Fibroblast of skin of right biceps (primary cell): ENCODE measurements around the gene ST6GAL2.

Experiments used
- DNase-seq: peaks from one replicate; pipeline ENCODE4 v3.0.0-alpha.2; 2013

ST6GAL2 gene

DNA sequence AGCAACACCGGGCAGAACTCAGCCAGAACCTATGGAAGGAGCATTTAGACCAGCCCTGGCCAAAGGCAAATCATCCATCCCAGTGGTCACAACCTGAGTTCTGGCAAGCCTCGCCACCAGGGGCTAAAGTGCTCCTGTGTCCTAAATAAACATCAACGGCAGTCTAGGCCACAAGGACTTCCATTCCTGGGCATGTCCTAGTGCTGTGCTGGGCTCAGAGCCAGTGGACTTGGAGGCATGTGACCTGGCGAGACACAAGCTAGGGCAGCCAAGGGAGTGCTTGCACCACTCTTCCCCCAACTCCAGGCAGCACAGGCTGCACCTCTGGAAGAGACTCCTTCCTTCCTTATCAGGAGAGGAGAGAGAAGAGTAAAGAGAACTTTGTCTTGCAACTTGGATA, 69.0 kb downstream of the ST6GAL2 start:
- DNase-seq, result no peak

DNA sequence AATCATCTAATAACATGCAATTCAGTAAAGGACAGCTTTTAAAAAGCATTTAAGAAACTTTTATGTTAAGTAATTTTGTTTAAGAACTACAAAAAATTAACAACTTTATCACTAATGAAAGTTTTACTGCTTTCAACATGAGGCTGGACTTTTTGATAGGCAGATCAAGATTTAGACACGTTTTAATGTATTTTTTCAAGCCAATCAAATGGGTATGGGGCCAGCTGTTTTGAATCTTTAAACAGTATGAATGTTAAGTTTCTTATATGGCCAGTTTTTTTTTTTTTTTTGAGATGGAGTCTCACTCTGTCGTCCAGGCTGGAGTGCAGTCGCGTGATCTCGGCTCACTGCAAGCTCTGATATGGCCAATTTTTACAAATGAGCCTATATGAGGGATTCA, 73.1 kb downstream of the ST6GAL2 start:
- DNase-seq, result no peak

DNA sequence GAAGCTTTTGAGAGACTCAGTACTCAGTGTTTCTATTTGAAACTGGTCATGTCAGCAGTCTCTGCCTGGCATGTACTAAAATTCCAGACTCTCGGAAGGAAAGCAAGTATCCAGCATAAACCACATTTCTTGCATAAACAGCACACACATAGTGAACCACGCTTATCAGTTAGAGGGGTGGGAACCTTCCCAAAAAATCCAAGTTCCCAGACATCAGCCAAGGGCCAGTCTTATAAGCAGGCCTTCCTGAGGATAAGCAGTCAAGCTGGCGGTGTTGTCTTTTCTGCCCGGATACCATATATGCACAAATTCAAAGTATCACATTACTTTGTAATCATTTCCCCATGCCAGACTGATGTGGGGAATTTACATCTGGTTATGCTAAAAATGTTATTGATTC, 73.6 kb downstream of the ST6GAL2 start:
- peak; percentile 67 for DNase-seq

DNA sequence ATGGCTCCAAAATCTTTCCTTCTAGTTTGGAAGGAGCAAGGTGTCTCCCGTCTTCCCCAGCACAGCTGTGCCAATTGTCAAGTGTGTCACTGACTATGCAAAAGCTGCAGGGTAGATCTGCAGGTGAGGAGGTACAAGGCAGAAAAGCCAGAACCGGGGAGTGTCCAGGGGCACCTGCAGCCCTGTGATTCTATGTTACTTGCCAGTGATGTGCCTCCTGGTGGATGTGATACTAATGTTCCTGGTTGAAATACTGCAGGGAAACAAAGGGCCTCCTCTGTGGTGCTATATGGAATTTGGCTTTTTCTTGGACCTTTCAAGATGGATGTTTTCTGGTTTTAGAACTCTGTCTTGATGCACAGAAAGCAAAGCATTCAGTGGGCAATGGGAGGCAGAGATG, 80.3 kb downstream of the ST6GAL2 start:
- no peak for DNase-seq

DNA sequence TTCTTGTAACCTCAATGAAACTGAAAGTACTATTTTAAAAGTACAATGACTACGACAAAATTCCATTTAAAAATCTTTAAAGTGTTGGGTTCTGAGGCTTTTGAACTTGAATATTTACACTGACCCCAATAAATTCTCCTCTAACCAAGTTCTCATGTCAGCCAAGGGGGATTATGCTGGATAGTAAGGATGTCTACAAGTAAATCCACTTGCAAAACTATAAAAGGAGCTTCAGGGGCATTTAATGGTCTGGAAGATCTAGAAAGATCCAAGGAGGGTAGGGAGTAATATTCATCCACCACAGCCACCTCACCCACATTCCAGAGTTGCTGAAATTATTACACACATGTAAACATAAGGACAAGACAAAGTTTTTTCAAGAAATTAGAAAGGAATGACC, 81.8 kb downstream of the ST6GAL2 start:
- no peak for DNase-seq

DNA sequence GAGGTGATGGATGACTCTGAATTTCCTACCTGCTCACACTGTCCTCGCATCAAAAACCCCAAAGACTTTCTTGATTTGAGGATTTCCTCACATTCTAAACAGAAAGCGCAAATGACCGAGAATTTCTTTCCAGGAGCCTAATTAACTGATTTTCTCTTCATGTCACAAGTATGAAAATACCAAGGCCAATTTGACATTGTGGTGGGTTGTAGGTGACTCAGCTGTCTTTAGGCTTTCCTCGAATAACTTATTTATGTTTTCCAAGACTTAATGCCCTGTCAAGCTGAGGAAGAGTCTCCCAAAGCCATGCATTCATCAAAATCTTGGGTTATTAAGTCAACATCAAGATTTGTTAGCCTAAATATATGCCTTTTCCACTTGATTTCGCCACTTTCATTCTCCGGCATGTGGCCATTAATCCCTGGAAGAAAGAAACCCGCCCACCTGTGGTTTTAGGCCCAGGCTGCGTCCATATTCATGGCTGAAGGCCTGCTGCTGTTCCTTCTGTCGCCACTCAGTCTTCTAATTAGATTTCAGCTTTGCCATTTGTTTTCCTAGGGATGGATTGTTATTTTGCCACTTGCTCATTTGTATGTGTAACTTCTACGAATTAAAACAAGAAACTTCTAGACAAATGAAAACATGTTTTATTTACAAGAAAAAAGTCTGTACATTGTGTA, 84.9 kb downstream of the ST6GAL2 start:
- peak; percentile 22 for DNase-seq

DNA sequence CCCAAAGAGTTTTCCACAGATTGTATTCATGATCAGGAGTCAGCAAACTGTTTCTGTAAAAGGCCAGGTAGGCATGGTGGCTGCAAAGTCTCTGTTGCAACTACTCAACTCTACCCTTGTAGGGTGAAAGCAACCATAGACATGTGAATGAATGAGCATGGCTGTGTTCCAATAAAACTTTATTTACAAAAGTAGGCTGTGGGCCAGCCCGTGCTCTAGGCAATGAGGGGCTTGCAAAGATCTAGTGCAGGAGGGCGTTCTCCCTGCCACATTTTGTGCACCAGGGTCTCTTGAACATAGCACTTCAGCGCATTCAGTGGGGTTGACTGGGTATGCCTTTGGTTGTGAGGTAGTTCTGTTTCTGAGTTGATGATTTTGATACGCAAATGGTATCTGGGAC, 85.8 kb downstream of the ST6GAL2 start:
- no peak for DNase-seq

DNA sequence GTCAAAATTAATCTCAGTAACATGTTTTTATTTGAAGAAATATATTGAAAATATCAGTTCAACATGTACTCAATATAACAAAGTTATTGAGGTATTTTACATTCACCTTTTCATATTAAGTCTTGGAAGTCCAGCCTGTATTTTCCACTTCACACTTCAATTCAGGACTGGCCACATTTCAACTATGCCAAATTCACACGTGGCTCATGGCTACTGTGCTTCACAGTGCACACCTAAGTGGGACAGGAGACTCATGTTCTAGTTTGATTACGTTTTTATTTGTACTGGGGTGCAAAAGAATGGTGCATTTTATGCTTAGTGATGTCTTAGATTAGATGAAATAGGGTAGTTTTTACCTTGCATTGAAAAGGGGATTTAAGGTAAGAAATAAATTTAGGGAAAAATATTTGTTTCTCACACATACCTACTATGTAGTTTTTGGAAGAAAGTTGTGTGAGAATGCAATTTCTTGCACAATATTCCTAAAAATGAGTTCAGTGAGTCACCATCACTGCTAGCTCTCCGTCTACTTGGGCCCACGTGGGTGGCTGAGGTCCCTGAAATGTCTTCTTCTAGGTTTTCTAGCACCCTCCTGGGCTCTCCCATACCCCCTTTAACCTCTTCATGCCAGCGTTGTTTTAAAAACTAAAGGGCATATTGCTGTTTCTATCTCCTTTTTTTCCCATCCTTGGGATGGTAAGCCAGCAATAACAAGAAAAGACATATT, 87.0 kb downstream of the ST6GAL2 start:
- DNase-seq, result peak; percentile 19

DNA sequence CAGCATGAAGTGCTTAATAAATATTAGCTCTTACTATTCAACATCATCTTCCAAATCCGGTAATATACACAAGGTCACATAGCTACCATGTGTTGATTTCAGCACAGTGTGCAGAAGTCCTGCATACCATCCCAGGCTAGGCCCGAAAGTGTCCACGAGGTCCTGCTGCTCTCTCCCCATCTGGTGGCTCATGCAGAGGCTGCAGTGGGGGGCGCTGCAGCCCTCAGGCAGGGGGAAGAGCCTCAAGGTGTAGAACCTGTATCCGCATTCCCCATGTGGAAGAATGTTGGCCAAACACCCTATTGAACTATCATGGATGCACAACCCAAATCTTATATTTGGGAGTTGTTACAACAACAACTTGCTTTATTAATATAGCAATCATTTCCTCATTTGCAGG, 88.5 kb downstream of the ST6GAL2 start:
- DNase-seq, result no peak

DNA sequence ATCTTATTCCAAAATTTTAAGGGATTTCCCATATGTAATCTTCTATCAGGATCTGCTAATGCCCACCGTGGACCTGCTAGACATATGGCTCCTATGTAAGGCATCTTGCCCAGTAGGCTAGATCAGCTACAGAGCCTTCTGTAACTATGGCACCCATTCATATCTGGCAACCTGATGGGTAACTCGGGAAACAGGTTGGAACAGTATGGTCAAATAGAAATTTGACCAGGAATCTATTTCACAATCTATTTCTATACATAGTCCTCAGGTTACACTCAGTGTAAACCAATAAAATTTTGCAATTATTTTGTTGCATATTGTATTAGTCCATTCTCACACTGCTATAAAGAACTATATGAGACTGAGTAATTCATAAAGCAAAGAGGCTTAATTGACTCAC, 93.3 kb downstream of the ST6GAL2 start:
- DNase-seq, result no peak

DNA sequence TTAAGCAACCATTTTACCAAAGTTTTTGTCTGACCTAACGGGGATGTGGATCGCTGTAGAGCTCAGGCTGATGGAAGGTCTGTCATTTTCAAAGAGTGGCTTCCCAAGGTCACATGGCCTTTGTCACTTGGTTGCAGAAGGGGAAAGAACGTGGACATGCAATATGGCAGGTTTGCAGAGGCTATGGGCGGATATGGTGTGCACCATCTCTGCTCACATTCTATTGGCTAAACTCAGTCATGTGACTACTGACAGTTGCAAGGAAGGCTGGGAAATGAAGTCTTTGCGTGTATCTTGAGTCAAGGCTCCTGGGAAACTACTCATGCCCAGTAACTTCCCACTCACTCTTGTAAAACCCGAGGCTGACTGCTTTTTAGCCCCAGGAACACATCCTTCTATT, 96.8 kb downstream of the ST6GAL2 start:
- DNase-seq, result no peak

DNA sequence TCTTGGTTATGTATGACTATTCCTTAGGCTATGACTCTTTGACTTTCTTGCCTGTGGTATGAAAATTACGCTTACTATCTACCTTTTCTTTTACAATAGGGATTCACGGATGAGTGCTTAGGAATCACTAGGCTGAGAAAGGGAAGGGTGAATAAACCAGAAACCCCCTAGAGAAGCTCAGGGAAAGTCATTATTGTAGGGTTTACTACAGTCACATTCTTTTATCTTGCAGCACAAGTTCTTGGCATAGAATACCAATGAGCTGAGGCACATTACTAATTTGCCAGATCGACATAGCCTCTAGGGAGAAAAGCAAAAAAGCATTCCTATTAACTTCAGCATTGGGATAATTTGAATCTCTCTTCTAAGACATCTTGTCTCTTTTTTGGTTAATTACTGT, 103.3 kb downstream of the ST6GAL2 start:
- DNase-seq, result no peak

DNA sequence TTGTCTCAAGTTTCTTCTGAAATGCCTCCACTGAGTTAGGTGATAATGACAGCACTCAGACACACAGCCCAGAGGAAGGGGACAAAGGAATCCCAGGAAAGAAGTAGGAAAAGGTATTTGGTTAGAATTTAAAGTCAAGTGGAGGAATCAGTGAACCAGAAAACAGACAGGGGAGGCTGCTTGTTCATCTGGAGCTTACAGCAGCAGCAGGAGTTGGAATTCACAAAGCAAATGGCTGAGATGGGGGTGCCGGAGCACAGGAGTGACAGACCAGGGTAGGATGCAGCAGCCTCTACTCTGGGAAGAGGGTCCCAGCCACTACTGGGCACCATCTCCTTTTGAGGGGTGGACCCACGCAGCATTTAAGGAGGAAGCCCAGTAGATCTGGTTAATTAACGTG, 104.8 kb downstream of the ST6GAL2 start:
- no peak for DNase-seq

DNA sequence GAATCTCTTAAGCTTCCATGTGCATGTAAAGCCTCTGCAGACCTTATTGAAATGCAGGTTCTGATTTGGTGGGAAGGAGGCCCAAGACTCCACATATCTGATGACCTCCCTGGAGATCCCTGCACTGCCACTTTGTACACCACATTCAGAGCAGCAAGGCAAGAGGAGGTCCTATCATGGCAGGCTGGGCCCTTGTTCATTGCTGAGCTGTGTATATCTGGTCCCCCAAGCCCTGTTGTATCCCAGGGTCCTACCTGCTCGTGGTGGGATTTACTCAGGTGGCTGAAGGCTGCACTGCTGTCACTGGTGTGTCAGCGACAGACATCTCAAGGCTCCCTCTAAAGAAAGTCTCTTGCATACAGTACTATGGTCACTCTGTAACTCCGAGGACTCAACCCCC, 114.2 kb downstream of the ST6GAL2 start:
- DNase-seq, result no peak

DNA sequence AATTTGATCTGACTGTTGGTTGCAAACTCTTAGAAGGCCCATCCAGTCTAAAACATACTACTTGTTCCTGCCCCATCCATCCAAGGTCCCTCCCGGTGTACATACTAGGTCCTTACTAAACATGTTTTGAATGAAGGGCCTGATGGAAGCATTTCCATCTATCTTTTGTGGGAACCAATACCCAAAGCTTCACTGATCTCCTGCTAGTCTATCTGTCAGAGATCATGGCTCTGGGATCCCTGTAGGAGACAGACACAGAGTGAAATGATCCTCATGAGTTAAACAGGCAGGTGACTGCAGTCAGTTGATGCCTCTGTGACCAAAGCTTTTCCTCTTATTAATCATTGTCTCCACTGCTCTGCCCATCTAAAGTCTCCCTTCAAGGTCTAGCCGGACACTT, 115.0 kb downstream of the ST6GAL2 start:
- no peak for DNase-seq

DNA sequence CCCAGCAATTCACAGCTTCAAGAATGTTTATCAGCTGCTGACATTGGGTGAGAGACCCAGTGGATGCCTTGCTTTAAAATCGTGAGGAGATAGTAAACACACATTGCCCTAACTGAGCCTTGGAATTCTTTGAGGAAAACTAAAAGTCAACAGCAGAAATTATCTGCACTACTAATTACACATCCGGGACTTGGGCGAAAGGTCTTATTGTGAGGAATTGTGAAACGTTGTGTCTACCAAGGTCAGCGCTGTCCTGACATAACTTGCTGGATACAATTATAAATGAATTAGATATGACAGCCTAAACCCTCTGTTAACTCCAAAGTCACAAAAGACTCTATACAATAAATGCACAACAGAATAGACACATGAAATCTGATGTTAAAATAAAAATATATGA, 121.4 kb downstream of the ST6GAL2 start:
- no peak for DNase-seq

DNA sequence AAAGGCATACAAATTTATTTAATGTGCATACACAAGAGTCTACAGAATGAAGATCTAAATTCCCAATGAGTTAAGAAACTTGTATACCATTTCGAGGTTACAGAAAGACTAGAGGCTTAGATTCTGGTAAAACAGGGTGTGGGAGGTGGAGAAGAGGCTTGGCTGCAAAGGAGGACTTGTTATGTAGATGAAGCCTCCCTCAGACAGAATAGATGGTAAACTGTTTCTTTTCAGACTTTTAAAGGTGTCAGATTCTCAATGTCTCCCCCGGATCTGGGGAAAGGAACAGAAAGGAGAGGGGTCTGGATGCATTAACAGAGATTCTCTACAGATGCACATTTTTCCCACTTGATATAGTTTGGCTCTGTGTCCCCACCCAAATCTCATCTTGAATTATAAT, 126.0 kb downstream of the ST6GAL2 start:
- no peak for DNase-seq

DNA sequence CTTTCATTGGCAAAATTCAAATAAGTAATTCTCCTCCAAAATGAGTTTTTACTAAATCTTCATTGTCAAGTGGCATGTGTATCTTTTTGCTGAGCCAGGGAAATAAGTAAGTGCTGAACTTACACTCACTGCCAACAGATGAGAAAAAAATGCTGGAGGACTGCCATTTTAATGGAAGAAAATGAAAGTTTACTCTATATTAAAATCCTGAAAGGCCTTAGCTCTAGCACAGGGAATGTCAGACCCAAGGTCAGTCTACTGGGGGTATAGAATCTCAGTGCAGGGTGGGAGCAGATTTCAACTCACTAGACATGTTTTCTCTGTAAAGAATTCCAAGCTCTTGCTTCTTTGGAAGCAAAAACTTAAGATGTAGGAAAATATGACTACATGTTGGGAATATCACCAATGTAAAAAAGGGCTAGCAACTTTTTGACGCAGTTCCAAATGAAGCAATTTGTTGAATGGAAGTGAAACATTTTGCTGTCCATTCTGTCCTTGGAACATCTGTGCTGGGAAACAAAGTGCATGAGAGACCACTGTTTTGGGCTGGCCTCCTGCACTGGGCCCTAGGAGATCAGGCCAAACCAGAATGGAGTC, 127.0 kb downstream of the ST6GAL2 start:
- DNase-seq, result no peak
